ENCODE data around the gene MRPL27. TPM values are rescaled to one million over a fixed set of nuclear protein-coding genes. Genes with fewer than 3 reads are reported as not detected.

Gene MRPL27
- total and polyA plus RNA-seq, 10 donors: 26.4 to 102 (median 34.9) TPM

DNA sequence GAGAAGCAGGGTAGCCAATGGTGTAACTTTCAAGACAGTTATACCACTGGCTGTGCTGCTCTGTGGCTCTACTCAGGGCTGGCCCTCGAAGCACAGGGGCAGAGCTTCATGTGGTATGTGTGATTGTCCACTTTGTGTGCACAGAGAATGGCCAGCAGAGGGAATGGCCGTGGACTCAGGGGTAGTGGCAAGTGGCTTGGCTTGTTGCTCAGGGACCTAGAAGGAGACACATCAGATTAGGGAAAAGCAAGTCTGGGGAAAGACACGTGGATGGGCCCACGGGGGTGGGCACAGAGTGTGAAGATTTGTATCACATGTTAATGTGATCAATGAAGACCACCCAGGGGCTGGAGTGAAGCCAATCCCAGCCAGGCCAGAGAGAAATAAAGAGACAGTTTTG, 47.1 kb downstream of the MRPL27 start:
- DNase-seq: no peak
- Histone ChIP-seq H3K4me3 (no peak overlapping the region), H3K27me3 (replicated peaks in 1 of 7) (peaks cover 0 to 7% (median 0%) of the 10 kb centered on the region in 7 donors), H3K36me3 (no peaks in the 10 kb centered on the region), H3K27ac (no peak overlapping the region), H3K4me1 (no peaks in the 10 kb centered on the region), H3K9me3 (no peaks in the 10 kb centered on the region)
- 57 to 67% (median 61%) methylated on average over 4 of the region's 4 CpGs for WGBS, 5 donors
- TF ChIP-seq, protein P1, sequence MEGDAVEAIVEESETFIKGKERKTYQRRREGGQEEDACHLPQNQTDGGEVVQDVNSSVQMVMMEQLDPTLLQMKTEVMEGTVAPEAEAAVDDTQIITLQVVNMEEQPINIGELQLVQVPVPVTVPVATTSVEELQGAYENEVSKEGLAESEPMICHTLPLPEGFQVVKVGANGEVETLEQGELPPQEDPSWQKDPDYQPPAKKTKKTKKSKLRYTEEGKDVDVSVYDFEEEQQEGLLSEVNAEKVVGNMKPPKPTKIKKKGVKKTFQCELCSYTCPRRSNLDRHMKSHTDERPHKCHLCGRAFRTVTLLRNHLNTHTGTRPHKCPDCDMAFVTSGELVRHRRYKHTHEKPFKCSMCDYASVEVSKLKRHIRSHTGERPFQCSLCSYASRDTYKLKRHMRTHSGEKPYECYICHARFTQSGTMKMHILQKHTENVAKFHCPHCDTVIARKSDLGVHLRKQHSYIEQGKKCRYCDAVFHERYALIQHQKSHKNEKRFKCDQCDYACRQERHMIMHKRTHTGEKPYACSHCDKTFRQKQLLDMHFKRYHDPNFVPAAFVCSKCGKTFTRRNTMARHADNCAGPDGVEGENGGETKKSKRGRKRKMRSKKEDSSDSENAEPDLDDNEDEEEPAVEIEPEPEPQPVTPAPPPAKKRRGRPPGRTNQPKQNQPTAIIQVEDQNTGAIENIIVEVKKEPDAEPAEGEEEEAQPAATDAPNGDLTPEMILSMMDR (IDR thresholded peaks at IDR 0.05 in 8 of 11, conservative IDR thresholded peaks at IDR 0.05 in 3 of 11): no peak
- TF ChIP-seq POLR2A (IDR thresholded peaks at IDR 0.05): no peak
- no peak for TF ChIP-seq POLR2AphosphoS5 (IDR thresholded peaks at IDR 0.05)
- intact Hi-C loops (cut with DNase I; ENCODE audit: low total_unique reads): no loop called here

DNA sequence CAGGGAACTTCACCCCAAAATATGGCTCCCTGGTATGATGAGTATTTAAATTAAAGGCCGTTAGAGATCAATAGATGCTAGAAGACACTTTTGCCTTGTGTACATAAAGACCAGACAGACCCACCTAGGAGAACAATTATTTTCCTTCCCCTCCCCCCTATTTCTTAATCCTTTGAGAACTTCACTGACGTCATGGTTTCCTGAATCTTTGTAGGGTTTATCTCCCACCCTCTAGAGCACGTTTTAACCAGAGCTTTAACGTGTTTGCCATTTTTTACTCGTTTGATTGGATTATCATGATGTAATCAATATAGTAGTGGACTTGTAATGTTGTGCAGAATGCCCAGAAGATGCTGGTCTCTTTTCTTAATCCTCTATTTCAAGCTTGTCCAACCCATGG, 49.9 kb downstream of the MRPL27 start:
- no peak for DNase-seq
- TF ChIP-seq, protein P1 (IDR thresholded peaks at IDR 0.05 in 8 of 11, conservative IDR thresholded peaks at IDR 0.05 in 3 of 11): no peak
- TF ChIP-seq POLR2AphosphoS5 (IDR thresholded peaks at IDR 0.05): no peak
- Histone ChIP-seq H3K36me3 (no peaks in the 10 kb centered on the region), H3K4me3 (no peak overlapping the region), H3K9me3 (no peaks in the 10 kb centered on the region), H3K4me1 (no peaks in the 10 kb centered on the region), H3K27ac (no peak overlapping the region), H3K27me3 (replicated peaks in 1 of 7) (no peaks in the 10 kb centered on the region)
- 66 to 80% (median 72%) methylated on average over 5 of the region's 5 CpGs for WGBS, 5 donors
- intact Hi-C loops (cut with DNase I; ENCODE audit: low total_unique reads): no loop called here

DNA sequence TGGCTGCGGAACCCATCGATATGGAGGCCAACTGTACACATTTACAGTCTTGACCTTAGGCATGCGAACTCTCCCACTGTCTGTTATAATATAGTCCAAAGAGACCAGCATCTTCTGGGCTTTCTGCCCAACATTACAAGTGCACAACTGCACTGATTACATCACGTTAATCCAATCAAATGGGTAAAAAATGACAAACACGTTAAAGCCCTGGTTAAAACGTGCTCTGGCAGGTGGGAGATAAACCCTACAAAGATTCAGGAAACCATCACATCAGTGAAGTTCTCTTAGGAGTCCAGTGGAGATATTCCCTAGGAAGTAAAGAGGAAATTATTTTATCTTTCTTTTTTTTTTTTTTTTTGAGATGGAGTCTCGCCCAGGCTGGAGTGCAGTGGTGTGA, 50.7 kb downstream of the MRPL27 start:
- no peak overlapping the region for H3K4me3 ChIP-seq
- 81 to 89% (median 85%) methylated on average over 7 of the region's 7 CpGs for WGBS, 5 donors
- H3K27me3 ChIP-seq (replicated peaks in 1 of 7): no peaks in the 10 kb centered on the region
- no peaks in the 10 kb centered on the region for H3K9me3 ChIP-seq
- intact Hi-C loops (cut with DNase I; ENCODE audit: low total_unique reads): no loop called here
- no peak overlapping the region for H3K27ac ChIP-seq
- TF ChIP-seq, protein P1 (IDR thresholded peaks at IDR 0.05 in 8 of 11, conservative IDR thresholded peaks at IDR 0.05 in 3 of 11): no peak
- no peak for TF ChIP-seq POLR2A (IDR thresholded peaks at IDR 0.05)
- no peak for TF ChIP-seq POLR2AphosphoS5 (IDR thresholded peaks at IDR 0.05)
- no peaks in the 10 kb centered on the region for H3K4me1 ChIP-seq
- no peaks in the 10 kb centered on the region for H3K36me3 ChIP-seq
- no peak for DNase-seq

DNA sequence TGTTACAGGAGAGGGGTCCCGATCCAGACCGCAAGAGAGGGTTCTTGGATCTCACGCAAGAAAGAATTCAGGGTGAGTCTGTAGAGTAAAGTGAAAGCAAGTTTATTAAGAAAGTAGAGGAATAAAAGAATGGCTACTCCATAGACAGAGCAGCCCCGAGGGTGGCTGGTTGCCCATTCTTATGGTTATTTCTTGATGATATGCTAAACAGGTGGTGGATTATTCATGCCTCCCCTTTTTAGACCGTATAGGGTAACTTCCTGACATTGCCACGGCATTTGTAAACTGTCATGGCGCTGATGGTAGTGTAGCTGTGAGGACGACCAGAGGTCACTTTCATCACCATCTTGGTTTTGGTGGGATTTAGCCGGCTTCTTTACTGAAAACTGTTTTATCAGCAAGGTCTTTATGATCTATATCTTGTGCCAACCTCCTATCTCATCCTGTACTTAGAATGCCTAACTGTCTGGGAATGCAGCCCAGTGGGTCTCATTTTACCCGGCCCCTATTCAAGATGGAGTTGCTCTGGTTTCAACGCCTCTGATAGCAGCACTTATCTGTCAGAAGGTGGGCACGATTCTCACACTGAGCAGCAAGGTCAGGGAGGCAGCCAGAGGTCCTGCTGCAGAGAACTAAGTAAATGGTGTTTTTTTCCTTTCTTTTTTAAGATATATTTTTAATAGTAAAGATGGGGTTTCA, 53.5 kb downstream of the MRPL27 start:
- 80 to 86% (median 85%) methylated on average over 12 of the region's 12 CpGs for WGBS, 5 donors
- intact Hi-C loops (cut with DNase I; ENCODE audit: low total_unique reads): no loop called here
- peak; percentile 9 for DNase-seq

More for the DNA sequence above, 53.5 kb downstream of the MRPL27 start:
- Histone ChIP-seq H3K36me3 (no peaks in the 10 kb centered on the region), H3K27me3 (replicated peaks in 1 of 7) (no peaks in the 10 kb centered on the region), H3K4me1 (no peaks in the 10 kb centered on the region), H3K27ac (no peak overlapping the region), H3K4me3 (no peak overlapping the region), H3K9me3 (no peaks in the 10 kb centered on the region)
- no peak for TF ChIP-seq POLR2A (IDR thresholded peaks at IDR 0.05)

Measured in spleen (tissue), 11 donors.